Measurements from ENCODE around the gene SH2D3A. TPM values are rescaled to one million over a fixed set of nuclear protein-coding genes. Genes with fewer than 3 reads are reported as not detected.
"Not testable (repeated sequence)": the region's sequence is repeated elsewhere in the genome, so short reads cannot be mapped to it uniquely, and the experiment has no call there.

The SH2D3A gene
- 1.1 TPM for total RNA-seq

DNA sequence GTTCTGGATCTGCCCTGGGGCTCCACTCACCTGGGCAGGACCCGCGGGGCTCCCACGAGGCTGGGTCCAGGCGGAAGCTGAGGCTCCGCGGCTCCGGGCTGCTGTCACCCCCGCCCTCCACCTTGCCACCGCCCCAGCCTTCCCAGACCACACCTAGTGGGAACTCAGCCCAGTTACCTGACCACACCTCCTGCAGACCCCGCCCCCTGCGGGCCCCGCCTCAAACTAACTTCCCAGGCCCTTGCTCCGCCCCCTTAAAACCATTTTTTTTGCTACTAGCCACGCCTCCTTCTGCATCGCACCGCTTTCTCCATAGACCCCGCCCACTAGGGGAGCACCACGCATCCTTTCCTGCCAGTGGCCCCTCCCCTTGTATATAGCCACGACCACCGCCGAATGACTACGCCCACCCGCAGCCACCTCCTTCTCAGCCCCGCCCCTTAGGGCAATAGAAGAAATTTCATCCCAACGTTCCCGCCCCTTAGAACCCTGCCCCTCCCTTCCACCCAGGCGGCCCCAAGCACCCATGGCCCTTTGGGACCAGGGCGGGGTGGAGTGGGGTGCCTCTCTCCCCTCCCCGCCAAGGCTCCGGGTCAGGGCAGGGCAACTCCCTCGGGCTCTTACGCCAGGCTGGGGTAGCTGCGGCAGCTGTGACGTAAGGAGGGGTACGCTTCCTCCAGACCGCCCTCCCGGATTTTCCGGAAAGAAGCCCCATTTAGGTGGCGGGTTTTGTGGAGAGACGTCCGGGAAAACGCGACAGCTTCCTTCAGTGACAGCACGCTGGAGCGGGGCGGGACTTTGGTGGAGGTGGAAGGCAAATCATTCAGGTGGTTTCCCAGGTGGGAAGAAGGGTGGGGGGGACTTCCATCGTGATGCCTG is at the start of gene SH2D3A:
Gene SH2D3A (minus strand): TSS at position 79 of the 879 bp plus-strand sequence. CDS start 3,687 bp downstream, outside the sequence.
- DNase-seq (ENCODE audit: low spot score) (peak; percentile 85), ATAC-seq (peak; percentile 90)

DNA sequence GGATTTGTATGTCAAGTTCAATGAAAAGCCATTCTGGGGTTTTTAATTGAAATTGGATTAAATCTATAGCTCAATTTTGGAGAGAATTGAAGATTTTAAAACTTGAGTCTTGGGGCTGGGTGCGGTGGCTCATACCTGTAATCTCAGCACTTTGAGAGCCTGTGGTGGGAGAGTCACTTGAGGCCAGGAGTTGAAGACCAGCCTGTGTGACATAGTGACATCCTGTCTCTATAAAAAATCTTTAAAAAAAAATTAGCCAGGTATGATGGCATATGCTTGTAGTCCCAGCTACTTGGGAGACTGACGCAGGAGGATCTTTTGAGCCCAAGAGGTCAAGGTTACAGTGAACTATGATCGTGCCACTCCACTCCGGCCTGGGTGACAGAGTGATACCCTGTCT is 46.4 kb upstream of the SH2D3A start:
- ATAC-seq (no peak), DNase-seq (ENCODE audit: low spot score) (no peak)

DNA sequence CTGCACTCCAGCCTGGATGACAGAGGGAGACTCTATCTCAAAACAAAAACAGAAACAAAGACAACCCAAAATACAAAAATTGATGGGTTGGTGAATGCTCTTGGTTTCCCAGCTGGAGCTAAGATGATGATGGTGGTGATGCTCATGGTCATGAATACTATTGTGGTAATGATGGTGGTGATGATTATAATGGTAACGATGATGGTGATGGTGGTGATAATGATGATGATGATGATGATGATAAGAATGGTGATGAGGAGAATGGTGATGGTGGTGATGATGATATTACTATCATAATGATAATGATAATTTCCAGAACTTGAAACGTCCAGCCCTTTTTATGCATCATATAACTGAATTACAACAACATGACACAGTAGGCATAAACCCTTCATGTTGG is 45.4 kb upstream of the SH2D3A start:
- ATAC-seq (no peak), DNase-seq (ENCODE audit: low spot score) (no peak)

DNA sequence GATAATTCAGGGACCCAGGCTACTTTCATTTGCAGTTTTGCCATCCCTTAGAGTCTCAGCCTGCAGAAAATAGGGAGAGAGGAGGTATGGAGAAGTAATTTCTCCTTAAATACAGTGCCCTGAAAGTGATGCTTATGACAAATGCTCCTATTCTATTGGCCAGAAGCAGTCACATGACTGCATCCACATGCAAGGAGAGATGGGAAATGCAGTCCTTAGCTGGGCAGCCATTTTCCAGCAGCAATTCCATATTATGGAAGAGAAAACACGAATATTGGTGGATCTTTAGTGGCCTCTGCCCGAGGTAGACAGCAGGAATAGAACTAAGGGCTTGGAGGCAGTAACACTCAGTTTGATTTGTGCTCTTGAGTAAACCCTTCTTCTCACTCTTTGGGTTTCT is 44.7 kb upstream of the SH2D3A start:
- ATAC-seq, result peak; percentile 27
- DNase-seq (ENCODE audit: low spot score), result no peak

DNA sequence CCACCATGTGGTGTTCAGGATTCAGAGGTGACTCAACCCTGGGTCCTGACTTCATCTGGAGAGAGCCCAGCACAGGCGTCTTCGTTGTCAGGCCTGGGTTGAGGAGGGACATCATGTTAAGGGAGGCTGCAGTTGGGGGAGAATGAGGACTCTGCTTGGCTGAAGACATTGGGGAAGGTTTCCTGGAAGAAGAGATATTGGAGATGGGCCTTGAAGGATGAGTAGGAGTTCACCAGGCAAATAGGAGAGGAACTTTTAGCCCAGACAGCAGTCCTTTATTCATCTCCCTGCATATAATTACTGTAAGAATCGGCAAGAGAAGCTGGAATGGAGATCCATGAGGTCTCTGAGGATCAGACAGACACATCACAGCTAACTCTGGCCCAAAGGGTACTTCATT is 44.1 kb upstream of the SH2D3A start:
- ATAC-seq, result no peak
- no peak for DNase-seq (ENCODE audit: low spot score)

DNA sequence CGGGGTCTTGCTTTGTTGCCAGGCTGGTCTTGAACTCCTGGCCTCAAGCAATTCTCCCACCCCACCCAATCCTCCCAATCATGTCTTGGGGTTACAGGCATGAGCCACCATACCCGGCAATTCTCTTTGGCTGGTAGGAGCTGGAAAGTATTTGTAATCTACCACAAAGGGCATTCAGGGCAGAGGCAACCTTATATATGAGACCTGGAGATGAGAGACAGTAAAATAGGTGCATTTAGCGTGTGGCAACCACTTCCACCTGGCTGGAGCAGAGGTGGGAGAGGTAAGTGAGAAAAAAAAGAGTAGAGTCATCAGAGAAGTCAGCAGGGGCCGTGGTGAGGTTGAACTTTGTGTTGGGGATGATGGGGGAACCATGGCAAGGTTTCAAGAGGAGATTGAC is 42.0 kb upstream of the SH2D3A start:
- DNase-seq (ENCODE audit: low spot score) (no peak), ATAC-seq (no peak)

DNA sequence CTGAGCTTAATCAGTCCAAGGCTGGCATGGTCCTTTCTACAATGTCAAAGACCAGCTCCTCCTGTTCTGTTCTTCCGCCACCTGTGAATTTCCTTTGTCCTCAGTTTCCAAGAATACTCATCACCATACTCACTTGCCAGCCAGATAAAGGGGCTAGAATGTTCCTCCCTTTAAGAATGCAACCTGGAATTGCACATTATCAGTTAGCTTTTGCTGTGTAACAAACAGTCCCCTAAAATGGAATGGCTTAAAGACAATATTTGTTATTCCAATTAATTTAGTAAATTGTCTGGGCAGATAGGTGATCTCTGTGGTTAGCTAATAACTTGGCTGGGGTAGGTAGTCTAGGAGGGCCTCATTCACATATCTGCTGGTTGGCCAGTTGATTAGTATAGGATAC is 41.3 kb upstream of the SH2D3A start:
- DNase-seq (ENCODE audit: low spot score) (no peak), ATAC-seq (no peak)

DNA sequence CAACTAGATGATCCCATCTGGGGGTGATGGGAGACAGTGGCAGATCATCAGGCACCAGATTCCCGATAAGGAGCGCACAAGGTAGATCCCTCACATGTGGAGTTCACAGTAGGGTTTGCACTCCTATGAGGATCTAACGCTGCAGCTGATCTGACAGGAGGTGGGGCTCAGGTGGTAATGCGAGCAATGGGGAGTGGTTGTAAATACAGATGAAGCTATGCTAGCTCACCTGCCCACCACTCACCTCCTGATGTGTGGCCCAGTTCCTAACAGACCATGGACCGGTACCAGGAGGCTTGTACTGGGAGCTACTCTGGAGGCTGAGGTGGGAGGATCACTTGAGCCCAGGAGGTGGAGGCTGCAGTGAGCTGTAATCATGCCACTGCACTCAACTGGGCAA is 40.1 kb upstream of the SH2D3A start:
- DNase-seq (ENCODE audit: low spot score), result no peak
- ATAC-seq, result no peak

DNA sequence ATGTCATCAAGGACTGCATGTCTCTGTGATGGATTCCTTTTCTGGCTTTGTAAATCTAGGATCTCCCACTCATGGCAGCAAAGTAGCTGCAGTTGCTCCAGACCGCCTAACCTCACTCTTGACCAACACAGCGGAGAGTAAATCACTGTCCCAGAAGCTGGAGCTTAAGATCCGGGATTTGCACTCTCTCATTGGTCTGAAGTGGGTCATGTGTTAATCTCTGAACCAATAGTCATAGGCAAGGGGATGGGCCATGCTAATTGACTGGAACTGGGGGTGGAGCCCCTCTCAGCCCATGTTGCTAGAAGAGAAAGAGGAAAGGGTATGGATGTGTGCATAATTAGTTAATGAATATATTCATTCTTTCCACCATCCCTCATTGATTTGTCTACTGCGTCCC is 39.3 kb upstream of the SH2D3A start:
- ATAC-seq (no peak), DNase-seq (ENCODE audit: low spot score) (no peak)

DNA sequence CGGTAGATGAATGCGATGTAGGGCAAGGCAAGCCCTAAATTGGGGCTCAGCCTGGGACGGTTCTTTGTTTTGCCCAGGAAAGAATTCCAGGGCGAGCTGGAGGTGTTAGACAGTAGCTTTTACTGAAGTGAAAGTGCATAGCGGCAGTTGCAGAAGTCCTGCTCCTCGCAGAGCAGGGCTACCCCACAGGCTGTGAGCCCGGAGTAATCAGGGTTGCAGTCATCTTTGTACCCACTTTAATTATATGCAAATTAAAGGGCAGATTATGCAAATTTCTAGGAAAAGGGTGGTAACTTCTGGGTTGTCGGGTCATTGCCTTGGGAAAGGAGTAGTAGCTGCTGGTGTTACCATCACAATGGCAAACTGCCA is 35.8 kb upstream of the SH2D3A start:
- peak; percentile 31 for ATAC-seq
- no peak for DNase-seq (ENCODE audit: low spot score)

DNA sequence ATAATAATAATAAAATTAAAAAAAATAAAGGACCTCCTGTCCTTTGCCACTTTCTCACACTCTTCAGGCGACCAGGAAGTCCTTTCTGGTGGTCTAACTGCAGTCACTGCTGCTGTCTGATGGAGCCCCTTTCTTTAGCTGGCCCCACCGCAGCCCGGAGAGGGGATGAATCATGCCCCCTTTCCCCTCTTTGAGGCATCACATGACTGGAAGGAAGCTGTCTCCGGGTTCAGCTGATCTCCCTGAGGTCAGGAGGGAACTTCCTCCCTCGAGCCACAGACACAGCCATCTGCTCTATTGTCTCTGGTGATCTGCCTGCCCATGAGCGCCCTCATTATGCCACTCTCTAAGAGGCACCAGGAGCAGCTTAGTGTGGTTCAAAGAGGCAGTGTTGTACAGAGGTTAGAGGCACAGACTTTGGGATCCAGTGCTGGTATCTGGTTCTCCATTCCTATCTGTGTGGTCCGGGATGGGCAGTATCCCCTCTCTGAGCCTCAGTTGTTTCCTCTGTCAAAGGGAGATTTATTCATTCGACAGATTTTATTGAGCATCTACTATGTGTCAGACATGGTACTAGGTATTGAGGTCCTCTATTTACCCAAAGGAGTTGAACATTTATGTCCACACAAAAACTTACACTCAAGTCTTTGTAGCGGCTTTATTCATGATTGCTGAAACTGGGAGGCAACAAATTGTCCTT is 35.3 kb upstream of the SH2D3A start:
- ATAC-seq (peak; percentile 61), DNase-seq (ENCODE audit: low spot score) (no peak)

DNA sequence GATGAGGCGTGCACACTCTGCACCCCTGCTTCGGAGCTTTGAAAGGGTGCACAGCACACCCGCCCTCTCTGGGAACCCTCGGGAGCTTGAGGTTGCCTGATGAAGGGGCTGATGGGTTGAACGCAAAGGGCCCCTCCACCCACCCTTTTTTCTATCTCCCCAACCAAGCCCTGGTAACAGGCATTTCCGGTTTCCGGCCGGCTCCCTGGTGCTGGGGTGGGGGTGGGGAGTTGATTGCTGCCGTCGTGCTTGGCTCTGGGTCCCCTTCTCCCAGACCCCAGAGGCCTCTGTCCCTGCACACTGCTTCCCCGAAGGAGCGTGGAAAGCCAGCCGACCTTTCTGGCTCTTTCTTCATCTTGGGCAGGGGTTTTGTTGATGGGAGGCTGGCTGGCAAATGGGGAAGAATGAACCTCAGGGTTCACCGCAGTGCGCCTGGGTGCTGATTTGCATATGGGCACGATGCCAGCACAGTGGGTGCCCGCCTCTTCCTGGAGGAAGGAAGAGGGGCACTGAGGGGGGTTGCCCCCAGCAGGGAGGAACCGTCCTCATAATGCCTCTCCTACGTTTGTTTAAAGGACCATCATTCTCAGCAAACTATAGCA is 34.4 kb upstream of the SH2D3A start:
- DNase-seq (ENCODE audit: low spot score) (peak; percentile 66), ATAC-seq (peak; percentile 52)

DNA sequence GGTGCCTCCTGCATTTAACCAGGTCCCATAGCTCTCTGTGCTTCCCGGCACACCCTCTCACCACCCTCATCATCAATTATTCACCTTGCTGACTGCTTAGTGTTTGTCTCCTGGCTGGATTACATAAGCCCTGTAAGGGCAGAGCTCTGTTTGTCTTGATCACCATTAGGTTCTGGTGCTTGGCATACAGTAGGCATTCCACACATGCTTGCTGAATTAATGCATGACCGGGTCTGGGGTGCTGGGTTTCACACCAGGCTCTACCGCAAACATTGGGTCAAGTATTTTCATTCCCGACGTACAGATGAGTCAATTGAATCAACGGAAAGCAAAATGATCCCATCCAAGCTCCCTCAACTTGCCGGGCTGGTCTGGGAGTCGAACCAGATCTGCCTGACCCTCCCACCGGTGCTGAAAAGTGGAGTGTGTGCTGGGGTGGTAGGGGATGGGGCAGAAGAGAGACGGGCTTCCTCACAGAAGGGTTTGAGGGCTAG is 33.8 kb upstream of the SH2D3A start:
- ATAC-seq (no peak), DNase-seq (ENCODE audit: low spot score) (no peak)

DNA sequence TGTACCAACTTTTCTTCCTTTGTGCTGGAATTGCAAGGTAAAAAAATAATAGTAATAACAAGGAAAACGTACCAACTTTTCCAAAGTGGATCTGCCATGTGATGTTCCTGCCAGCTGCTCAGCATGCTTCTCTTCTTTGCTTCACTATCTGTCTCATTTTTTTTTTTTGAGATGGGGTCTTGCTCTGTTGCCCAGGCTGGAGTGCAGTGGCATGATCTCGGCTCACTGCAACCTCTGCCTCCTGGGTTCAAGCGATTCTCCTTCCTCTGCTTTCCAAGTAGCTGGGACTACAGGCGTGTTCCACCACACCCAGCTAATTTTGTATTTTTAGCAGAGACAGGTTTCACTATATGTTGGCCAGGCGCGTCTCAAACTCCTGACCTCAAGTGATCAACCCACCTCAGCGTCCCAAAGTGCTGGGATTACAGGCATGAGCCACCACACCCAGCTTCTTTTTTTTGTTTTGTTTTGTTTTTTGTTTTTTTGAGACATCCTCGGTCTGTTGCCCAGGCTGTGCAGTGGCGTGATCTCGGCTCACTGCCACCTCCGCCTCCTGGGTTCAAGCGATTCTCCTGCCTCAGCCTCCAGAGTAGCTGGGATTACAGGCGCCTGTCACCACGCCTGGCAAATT is 33.0 kb upstream of the SH2D3A start:
- not testable (repeated sequence) for ATAC-seq; DNase-seq (ENCODE audit: low spot score)

DNA sequence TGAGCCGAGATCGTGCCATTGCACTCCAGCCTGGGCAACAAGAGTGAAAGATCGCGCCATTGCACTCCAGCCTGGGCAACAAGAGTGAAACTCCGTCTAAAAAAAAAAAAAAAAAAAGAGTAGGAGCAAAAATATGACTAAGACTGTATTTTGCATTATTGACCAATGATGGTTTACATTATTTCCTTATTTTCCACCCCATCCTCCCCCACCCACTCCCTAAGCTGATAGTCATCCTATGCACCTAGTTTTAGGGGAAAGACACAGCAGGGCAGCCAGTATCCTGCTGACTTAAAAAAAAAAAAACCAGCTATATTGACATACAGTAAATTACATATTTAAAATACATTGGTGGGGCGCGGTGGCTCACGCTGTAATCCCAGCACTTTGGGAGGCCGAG is 30.4 kb upstream of the SH2D3A start:
- DNase-seq (ENCODE audit: low spot score), result no peak
- ATAC-seq, result no peak

DNA sequence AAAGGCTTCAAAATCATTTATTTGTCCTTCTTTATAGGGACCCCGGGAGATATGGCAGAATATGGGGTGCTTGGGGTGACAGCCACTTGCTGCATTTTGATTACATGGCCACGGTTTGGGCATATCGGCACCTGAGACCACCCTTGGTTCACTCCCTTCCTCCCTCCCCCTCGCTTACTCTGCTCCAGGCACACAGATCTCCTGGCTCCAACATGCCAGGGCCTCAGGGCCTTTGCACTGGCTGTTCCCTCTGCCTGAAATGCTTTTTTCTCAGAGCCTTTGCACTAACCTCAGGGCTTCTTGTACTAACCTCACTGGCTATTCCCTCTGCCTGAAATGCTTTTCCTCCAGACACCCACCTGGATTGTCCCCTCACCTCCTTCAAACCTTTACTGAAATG is 29.0 kb upstream of the SH2D3A start:
- ATAC-seq (no peak), DNase-seq (ENCODE audit: low spot score) (no peak)

DNA sequence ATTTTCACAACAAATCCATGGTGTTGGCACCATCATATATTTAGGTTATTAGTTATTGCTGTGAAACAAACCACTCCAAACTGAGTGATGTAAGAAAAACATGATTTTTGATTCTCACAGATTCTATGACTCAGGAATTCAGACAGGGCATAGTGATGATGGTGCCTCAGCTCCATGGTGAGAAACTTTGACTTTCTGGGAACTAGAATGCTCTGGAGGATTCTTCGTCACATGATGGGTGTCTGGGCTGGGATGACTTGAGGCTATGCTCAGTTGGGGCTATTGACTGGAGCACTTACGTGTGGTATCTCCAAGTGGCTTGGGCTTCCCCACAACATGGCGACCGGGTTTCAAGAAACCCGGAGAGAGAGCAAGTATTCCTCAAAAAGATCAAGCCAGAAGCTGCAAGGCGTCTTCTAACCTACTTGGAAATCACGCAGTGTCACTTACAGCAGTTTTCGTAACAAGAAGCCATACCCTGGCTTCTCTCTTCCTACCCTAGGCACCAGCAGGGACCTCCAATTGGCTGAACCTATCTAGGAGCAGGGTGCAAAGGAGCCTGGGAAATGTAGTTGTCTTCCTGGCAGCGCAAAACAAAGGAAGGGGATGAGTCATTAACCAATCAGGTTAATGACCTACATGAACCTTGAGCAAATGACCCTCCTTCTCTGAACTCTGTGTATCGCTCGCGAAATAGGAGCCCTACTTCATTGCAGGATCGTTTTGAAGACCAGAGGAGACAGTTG is 27.6 kb upstream of the SH2D3A start:
- DNase-seq (ENCODE audit: low spot score) (no peak), ATAC-seq (no peak)

DNA sequence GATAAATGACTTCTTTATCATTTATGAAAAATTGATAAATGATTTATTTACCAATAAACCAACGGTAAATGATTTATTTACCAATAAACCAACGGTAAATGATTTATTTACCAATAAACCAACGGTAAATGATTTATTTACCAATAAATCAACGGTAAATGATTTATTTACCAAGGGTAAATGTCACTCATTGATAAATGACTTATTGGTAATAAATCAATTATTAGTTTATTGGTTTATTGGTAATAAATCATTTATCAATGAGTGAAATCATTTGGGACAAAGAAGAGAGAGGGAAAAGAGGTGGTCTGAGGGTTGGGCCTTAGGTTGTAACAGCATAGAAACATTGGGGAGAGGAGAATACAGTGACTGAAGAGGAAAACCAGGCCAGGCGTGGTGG is 26.7 kb upstream of the SH2D3A start:
- DNase-seq (ENCODE audit: low spot score), result no peak
- ATAC-seq, result no peak

DNA sequence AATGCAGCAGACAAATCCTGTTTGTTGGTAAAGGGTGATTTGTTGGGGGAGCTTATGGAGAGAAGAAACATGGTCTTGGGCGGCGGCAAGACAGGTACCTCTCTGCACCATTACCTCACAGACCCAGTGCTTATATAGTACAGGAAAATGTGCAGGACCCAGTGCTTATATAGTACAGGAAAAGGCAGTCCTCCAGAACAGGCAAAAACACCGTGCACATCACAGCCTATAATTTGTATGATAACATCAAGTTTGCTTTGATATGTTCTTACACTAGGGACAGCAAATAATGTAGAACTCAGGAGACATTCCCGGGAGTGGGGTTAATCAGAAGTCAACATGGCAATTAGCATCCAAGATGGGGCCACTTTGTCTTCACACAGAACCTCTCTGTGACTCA is 26.2 kb upstream of the SH2D3A start:
- no peak for ATAC-seq
- DNase-seq (ENCODE audit: low spot score), result no peak

DNA sequence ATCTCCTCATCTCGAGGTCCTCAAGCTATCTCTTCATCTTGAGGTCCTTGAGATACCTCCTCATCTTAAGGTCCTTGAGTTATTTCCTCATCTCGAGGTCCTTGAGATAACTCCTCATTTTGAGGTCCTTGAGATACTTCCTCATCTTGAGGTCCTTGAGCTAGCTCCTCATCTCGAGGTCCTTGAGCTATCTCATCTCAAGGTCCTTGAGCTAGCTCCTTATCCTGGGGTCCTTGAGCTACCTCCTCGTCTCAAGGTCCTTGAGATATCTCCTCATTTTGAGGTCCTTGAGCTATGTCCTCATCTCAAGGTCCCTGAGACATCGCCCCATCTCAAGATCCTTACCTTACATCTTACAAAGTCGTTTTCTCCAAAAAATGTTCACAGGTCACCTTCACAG is 24.0 kb upstream of the SH2D3A start:
- no peak for DNase-seq (ENCODE audit: low spot score)
- no peak for ATAC-seq
